HepG2 (cell line): ENCODE data around the gene CCR8. TPM values are rescaled to one million over a fixed set of nuclear protein-coding genes. Genes with fewer than 3 reads are reported as not detected.

Experiments used
- ATAC-seq: fragments of 200-7000 bp; cut with Tn5 transposase; 3 replicates; pipeline ENCODE4 v1.9.1; 2020; ENCODE audit warnings: mild to moderate bottlenecking, moderate library complexity
- BruUV-seq: library from RNA; stranded (reverse); fragments of 400-500 nt; replicated peaks from 2 replicates; lab custom pipeline; 2021; lab: Mats Ljungman, UMichigan
- CTCF ChIA-PET: fragments of 300-600 bp; formaldehyde crosslinking; extraction: SDS; loops from one replicate; lab custom pipeline; 2021; ENCODE audit warnings: low total read pairs, inconsistent platforms, low intra/inter-chr PET ratio; lab: Yijun Ruan, JAX
- POLR2A ChIA-PET: fragments of 350-600 bp; sonication (Branson Sonifier 250); formaldehyde crosslinking; loops from one replicate; lab custom pipeline; 2020; ENCODE audit warnings: antibody characterized with exemption, inconsistent platforms; lab: Yijun Ruan, JAX
- DNase-seq: peaks from one replicate; pipeline ENCODE4 v3.0.0-alpha.2; 2015; ENCODE audit warnings: low spot score
- FAIRE-seq: peaks from 3 replicates; lab custom pipeline; 2011; peaks lifted over from hg19 to GRCh38; lab: Jason Lieb, UNC
- H2AFZ ChIP-seq: one replicate; pipeline ENCODE4 v1.6.1; 2011; ENCODE audit warnings: low read length, inconsistent platforms
- H3K27ac ChIP-seq: fragments of 300-600 bp; 3 replicates; pipeline ENCODE4 v1.8.0; 2011; ENCODE audit warnings: mixed run types, mild to moderate bottlenecking, mixed read lengths, low read length, inconsistent platforms; ENCODE audit not compliant: insufficient read depth; ENCODE audit errors: extremely low read length
- H3K27me3 ChIP-seq, 2 experiments: fragments of 200-600 bp in 1 of 2; 2 replicates in 1 of 2; 3 replicates in 1 of 2; pipeline versions ENCODE4 v1.6.0 to v1.8.0; 2011; ENCODE audit warnings: low read length in 2 of 2, mild to moderate bottlenecking in 2 of 2, moderate library complexity in 2 of 2, inconsistent platforms in 1 of 2; ENCODE audit not compliant: insufficient read depth in 2 of 2, control insufficient read depth in 1 of 2
- H3K36me3 ChIP-seq, 2 experiments: fragments of 200-600 bp in 1 of 2; replicated peaks in 1 of 2; 2 replicates in 1 of 2; 3 replicates in 1 of 2; pipeline versions ENCODE4 v1.5.1 to v1.8.0; 2011; ENCODE audit warnings: low read length in 2 of 2, inconsistent platforms in 1 of 2; ENCODE audit not compliant: insufficient read depth in 2 of 2, control insufficient read depth in 1 of 2
- H3K4me1 ChIP-seq: 2 replicates; pipeline ENCODE4 v1.5.1; 2012; ENCODE audit warnings: low read length, inconsistent platforms; ENCODE audit not compliant: insufficient read depth
- H3K4me2 ChIP-seq: 2 replicates; pipeline ENCODE4 v1.6.0; 2011; ENCODE audit warnings: low read depth, low read length, inconsistent platforms
- H3K4me3 ChIP-seq, 3 experiments: fragments of 200-600 bp in 1 of 3; sonication (generic), shearing (Covaris generic) in 1 of 3; replicated peaks in 1 of 3; 2 replicates each; pipeline ENCODE4 v1.5.1; 2011 to 2016; ENCODE audit warnings: low read length in 3 of 3, inconsistent platforms in 2 of 3, low read depth in 2 of 3, mild to moderate bottlenecking in 2 of 3, control low read depth in 1 of 3, mixed read lengths in 1 of 3; ENCODE audit not compliant: insufficient read depth in 1 of 3
- H3K79me2 ChIP-seq: one replicate; pipeline ENCODE4 v1.6.1; 2011; ENCODE audit warnings: low read length, inconsistent platforms; ENCODE audit not compliant: insufficient read depth
- H3K9ac ChIP-seq: 2 replicates; pipeline ENCODE4 v1.6.0; 2011; ENCODE audit warnings: mild to moderate bottlenecking, low read depth, low read length, inconsistent platforms; ENCODE audit not compliant: insufficient read depth
- H3K9me3 ChIP-seq: 2 replicates; pipeline ENCODE4 v1.5.1; 2012; ENCODE audit warnings: mild to moderate bottlenecking, low read length
- H4K20me1 ChIP-seq: 2 replicates; pipeline ENCODE4 v1.6.0; 2011; ENCODE audit warnings: inconsistent platforms, mild to moderate bottlenecking, low read length, moderate library complexity; ENCODE audit not compliant: insufficient read depth
- KLF11 ChIP-seq: IDR thresholded peaks from 2 replicates; pipeline ENCODE4 v1.6.1; 2016; ENCODE audit warnings: missing compliant biosample characterization
- NFAT5 ChIP-seq: sonication (generic); formaldehyde crosslinking; IDR thresholded peaks from 2 replicates; pipeline ENCODE4 v1.4.0; 2020; ENCODE audit warnings: missing genetic modification reagents
- PATZ1 ChIP-seq: sonication (generic); formaldehyde crosslinking; IDR thresholded peaks from 2 replicates; pipeline ENCODE4 v1.4.0; 2020; ENCODE audit warnings: missing genetic modification reagents
- REPIN1 ChIP-seq: sonication (generic); formaldehyde crosslinking; IDR thresholded peaks from 2 replicates; pipeline ENCODE4 v1.8.0; 2022; ENCODE audit warnings: missing genetic modification reagents, low read depth, mild to moderate bottlenecking, borderline replicate concordance
- ZC3H13 ChIP-seq: sonication (generic); formaldehyde crosslinking; IDR thresholded peaks from 2 replicates; pipeline ENCODE4 v1.8.1; 2023; ENCODE audit warnings: mild to moderate bottlenecking, missing genetic modification reagents, moderate library complexity
- ZNF577 ChIP-seq: sonication (generic); formaldehyde crosslinking; IDR thresholded peaks from 2 replicates; pipeline ENCODE4 v1.4.0; 2020; ENCODE audit warnings: mild to moderate bottlenecking, low read depth, missing genetic modification reagents, borderline replicate concordance
- ZNF615 ChIP-seq: sonication (generic); formaldehyde crosslinking; IDR thresholded peaks from 2 replicates; pipeline ENCODE4 v1.5.0; 2020; ENCODE audit warnings: mild to moderate bottlenecking, missing genetic modification reagents, borderline replicate concordance
- WGBS: methylation state at CpG from one replicate; pipeline ENCODE4 v1.1.6; 2017; ENCODE audit warnings: low lambda C conversion rate; 5-methylcytosine and 5-hydroxymethylcytosine counted together
- in situ Hi-C: cut with HindIII; loops from 2 replicates; pipeline ENCODE4 v1.10.0; 2017; ENCODE audit warnings: low pct_unique_long_range_greater_than_20kb; ENCODE audit not compliant: extremely low pct_ligation_motif_present
- intact Hi-C: fragments of 100-400 bp; cut with micrococcal nuclease; formaldehyde crosslinking; loops from one replicate; pipeline ENCODE4 v1.10.0; 2022; ENCODE audit not compliant: unreplicated experiment
- polyA plus RNA-seq, 8 experiments: library from polyadenylated mRNA; depleted of rRNA in 3 of 8; stranded (reverse) in 7 of 8; unstranded in 1 of 8; fragments of >200 nt; fragmentation: Illumina TruSeq in 4 of 8; extraction: Trizol in 4 of 8; gene quantifications; 2 replicates each; pipeline versions ENCODE4 v1.2.1 to v1.2.3, GENCODE V29; 2011 to 2016; ENCODE audit warnings: low read depth in 4 of 8, missing spikeins in 1 of 8, mixed read lengths in 1 of 8; ENCODE audit not compliant: insufficient read depth in 1 of 8
- total RNA-seq, 5 experiments: library from RNA; depleted of rRNA; stranded (reverse); fragments of >200 nt; fragmentation: Illumina TruSeq; extraction: Trizol; gene quantifications; 2 replicates each; pipeline ENCODE4 v1.2.3, GENCODE V29; 2016; ENCODE audit warnings: low read depth in 1 of 5
- TF ChIP-seq, protein P1 (sequence below): sonication (generic); formaldehyde crosslinking; IDR thresholded peaks from 2 replicates; pipeline ENCODE4 v1.5.0; 2020; ENCODE audit warnings: missing genetic modification reagents

Gene CCR8
- total and polyA plus RNA-seq, 2 of the 13 experiments (the other 11 are each of a cell fraction or from before 2014, with no cell fraction given): not detected

DNA sequence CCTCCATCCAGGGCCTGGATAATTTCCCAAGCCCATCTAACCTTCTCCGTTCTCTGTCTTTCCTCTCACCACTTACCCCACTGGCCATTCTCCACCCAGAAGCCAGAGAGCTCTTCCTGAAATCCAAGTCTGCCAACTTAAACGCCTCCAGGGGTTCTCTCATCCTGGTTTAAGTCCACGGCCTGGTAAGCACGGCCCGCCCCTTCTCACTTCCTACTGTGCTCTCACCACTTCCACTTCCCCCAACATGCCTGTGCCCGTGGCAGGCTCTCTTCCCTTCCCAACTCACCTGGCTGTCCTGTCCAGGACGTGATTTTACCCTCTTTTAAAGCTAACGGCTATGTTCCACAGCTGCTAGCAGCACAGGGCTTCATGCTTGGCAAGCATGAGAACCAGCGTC, 48.0 kb upstream of the CCR8 start (continued):
- TF ChIP-seq PATZ1 (CRISPR knock-in tag) (no peak), ZNF615 (no peak), KLF11 (CRISPR knock-in tag) (no peak), ZC3H13 (no peak), REPIN1 (CRISPR knock-in tag) (no peak)
- TF ChIP-seq, protein P1, sequence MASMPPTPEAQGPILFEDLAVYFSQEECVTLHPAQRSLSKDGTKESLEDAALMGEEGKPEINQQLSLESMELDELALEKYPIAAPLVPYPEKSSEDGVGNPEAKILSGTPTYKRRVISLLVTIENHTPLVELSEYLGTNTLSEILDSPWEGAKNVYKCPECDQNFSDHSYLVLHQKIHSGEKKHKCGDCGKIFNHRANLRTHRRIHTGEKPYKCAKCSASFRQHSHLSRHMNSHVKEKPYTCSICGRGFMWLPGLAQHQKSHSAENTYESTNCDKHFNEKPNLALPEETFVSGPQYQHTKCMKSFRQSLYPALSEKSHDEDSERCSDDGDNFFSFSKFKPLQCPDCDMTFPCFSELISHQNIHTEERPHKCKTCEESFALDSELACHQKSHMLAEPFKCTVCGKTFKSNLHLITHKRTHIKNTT (CRISPR knock-in tag): no peak
- TF ChIP-seq, all 625 proteins: peak for 0

GRCh38 chr3:39282057-39282456, 47.5 kb upstream of the CCR8 start:
- H3K27ac ChIP-seq: no peak overlapping the region
- no peaks in the 10 kb centered on the region for H3K36me3 ChIP-seq
- DNase-seq (no peak), ATAC-seq (no peak), FAIRE-seq (no peak)
- BruUV-seq: no TSS peak
- POLR2A ChIA-PET: no interaction called here
- 33% methylated on average over 6 of the region's 6 CpGs for WGBS
- no peak overlapping the region for H3K4me2 ChIP-seq
- in situ Hi-C loops: no loop called here
- TF ChIP-seq ZNF577 (CRISPR knock-in tag) (no peak), NFAT5 (CRISPR knock-in tag) (no peak)
- CTCF ChIA-PET: no interaction called here
- H3K4me1 ChIP-seq: peaks cover 6% of the 10 kb centered on the region; the same call in 1 of the 2 replicates
- intact Hi-C loops: no loop called here
- no peaks in the 10 kb centered on the region for H3K9me3 ChIP-seq
- H3K9ac ChIP-seq: no peak overlapping the region
- H4K20me1 ChIP-seq: no peaks in the 10 kb centered on the region
- no peak overlapping the region for H2AFZ ChIP-seq
- H3K79me2 ChIP-seq: no peaks in the 10 kb centered on the region
- peaks cover 0 to 13% of the 10 kb centered on the region in 2 experiments; a peak in 4 of 5 replicates for H3K27me3 ChIP-seq
- no peak overlapping the region for H3K4me3 ChIP-seq
